HG03060 (cell line): ENCODE measurements around the gene APEH.

Experiments
- ATAC-seq: cut with Tn5 transposase; IDR thresholded peaks from one replicate; pipeline ENCODE4 v1.9.1; 2021; ENCODE audit warnings: low read depth, moderate number of reproducible peaks; ENCODE audit not compliant: unreplicated experiment

The APEH gene

DNA sequence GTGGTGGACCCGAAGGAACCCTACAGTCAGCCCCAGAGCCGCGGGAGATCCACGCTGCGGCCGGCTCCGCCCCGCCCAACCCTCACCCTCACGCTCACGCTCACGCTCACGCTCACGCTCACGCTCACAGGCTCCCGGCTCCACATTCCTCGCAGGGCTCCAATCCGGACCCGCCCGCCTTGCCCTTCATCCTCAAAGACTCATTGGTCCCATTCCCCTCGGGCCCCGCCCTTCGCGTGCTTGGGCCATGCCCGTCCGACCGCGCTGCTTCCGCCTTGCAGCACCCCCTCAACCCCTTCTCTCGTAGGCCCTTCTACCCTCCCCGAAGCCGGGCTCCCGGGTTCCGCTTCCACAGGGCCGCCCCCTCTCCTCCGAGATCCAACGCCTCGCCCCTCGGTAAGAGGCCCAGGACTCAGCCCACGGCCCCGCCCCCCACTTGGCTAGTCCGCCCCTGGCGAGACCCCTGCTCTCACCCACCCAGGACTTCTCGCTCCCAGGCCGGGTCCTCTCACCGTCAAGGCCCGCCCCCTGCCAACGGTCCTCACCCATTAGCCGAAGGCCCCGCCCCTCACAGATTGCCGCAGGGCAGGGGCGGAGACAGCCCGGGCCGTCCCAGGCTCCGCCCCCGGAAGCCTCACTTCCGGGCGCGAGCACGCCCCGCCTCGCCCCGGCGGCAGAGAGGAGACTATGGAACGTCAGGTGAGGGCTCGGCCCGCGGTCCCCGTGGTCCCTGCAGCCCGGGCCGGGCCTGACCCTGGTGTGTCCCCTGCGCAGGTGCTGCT is at the start of gene APEH:
Gene APEH, plus strand, starts transcription at position 637 of the 782 bp plus-strand sequence. Its CDS starts 51 bp downstream, at position 688.
- ATAC-seq, result peak; percentile 45

DNA sequence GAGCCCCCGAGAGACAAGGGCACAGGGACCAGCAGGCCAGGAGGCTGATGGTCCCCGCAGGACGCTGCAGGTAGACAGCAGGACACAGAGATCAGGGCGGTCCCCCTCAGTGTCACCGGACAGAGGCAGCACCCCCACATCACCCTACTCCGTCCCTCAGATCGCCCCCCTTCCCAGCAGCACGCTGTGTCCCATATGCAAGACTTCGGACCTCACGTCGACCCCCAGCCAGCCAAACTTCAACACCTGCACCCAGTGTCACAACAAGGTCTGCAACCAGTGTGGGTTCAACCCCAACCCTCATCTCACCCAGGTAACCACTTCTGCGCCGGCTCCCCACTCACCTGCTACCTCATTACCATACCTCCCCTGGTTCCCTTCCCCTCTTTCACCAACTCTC is 49.1 kb upstream of the APEH start:
- ATAC-seq, result no peak

DNA sequence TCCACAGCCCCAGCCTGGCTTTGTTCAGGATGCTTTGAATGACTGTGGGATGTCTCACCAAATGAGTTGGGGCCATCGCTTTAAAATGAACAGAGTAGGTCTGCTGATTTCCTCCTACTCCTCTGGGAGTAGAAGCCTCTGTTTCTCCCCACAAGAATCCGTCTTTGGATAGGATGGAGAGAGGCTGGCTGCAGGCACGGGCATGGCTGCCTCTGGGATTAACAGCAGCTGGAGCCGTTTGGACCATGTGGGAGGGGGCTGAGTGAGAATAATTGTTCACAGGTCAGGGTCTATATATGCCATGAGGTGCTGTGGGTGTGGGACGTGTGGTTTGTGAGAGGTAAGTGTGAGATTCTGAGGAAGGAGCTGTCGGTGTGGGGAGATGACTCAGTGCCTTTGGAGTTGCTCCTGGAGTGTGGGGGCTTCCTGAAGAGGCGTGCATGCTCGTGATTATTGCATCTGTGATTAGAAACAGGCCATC is 48.0 kb upstream of the APEH start:
- no peak for ATAC-seq

DNA sequence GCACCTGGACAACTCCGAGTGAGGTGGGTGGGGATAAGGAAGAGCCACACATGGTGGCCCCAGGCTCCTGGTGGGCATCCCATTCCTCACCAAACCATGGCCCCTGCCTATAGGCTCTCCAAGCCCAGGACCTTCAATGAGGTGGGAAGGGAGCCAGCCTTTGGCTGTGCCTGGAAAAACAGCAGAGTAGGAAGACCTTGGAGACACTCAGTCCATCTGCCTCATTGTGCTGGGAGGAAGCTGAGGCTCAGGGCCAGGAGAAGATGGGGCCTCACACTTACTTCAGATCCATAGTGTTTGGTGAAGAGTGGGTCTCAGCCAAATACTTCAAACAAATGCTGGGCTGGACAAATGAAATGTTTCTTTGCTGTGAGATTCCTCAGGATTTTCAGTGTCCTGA is 47.4 kb upstream of the APEH start:
- no peak for ATAC-seq

DNA sequence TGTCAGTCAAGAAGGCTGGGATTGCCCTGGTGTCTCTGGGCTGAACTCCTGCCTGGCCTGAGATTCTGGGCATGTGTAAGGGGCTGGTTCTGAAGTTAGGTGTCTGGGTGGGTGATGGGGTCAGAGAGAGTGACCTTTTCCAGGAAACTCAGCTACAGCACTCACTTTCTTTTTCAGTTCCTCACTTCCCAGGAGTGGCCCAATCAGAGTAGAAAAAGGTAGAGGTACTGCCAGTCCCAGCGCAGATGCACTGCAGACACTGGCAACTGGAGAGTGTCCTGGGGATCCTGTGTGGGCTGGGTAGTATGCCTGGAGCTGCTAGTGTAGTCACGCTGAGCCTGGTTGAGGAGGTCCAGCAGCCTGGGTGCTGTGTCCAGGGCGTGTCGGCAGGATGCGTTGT is 46.5 kb upstream of the APEH start:
- ATAC-seq, result no peak

DNA sequence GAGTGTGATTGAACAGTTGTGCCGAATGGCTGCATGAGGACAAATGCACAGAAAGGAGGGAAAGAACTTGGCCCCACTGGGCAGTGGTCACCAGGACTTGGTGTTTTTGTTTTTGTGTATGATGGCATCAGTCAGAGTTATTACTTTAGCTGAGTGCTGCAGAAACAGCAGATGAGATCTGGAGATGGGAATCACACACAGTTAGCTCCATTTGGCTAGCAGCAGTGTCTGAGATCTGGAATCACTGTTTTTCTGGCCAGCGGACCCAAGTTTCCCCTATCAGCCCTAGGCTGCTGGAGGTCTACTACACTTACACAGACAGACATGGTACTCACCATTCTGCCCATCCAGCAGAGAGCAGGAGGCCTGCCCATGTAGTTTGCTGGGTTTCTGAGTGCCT is 45.9 kb upstream of the APEH start:
- ATAC-seq, result no peak

DNA sequence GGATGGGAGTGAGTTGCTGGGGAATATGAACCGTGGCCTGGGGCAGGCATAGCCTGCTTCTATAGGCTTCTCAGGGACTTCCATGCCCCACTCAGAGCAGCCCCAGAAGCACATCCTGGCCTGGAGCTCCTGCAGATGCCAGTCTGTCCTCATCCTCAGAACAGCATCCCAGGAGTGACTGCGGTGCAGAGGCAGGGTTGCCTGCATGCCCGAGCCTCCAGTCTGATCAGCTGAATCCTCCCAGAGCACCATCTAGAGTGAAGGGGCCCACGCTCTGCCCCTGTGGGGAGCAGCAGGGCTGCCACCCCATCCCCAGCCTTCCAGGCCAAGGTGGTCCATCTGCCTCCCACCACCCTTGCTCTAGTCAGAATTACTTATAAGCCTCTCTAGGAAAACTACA is 44.7 kb upstream of the APEH start:
- ATAC-seq, result no peak

DNA sequence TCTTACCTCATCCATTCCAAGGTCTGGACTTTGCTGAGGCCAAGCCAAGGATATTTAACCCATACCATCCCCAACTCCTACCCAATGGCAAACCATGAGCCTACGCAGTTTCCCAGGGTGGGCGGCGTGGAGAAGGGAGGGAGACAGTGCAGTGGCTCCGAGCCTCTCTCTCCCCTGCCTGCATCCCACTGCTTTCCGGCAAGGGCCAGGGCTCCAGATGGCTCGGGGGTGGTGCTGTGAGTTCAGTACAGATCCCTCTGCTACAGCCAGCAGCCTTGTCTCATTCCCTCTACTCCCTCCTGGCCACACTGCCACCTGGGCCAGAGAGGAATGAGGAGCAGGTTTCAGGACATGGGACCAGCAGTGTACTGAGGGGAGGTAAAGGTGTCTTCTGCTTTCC is 44.3 kb upstream of the APEH start:
- ATAC-seq, result no peak

DNA sequence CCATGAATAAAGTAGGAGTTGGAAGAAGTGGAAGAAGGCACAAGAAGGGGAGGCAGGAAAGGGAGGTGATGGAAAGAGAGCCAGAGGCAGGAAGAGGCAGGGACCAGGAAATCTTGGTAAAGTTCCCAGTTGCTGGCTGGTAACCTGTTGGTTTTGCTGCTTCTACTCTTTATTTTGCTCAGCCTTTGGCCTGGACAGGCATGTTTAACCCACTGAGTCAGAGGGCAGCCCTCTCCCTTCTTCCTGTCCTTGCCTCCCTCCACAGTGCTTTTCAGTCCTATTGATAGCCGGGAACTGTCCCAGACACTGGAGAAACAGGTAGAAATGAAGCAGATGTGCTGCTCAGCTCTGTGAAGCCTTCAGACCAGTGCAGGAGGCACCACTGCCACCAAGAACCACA is 43.4 kb upstream of the APEH start:
- ATAC-seq, result no peak

DNA sequence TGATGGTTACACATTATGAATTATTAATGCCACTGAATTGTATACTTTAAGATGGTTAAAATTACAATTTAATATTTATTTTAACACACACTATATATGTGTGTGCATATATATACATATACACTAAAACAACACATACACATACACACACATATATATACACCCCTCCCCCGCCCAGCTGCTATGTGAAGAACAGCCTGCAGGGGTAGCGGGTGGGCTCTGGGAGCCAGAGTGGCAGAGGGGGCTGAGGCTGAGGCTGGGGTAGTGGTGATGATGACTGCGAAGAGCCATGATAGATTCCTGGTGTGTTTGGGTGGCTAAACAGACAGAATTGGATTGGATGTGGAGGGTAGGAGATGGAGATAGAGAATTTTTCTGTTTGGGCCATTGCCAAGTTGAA is 39.4 kb upstream of the APEH start:
- no peak for ATAC-seq

DNA sequence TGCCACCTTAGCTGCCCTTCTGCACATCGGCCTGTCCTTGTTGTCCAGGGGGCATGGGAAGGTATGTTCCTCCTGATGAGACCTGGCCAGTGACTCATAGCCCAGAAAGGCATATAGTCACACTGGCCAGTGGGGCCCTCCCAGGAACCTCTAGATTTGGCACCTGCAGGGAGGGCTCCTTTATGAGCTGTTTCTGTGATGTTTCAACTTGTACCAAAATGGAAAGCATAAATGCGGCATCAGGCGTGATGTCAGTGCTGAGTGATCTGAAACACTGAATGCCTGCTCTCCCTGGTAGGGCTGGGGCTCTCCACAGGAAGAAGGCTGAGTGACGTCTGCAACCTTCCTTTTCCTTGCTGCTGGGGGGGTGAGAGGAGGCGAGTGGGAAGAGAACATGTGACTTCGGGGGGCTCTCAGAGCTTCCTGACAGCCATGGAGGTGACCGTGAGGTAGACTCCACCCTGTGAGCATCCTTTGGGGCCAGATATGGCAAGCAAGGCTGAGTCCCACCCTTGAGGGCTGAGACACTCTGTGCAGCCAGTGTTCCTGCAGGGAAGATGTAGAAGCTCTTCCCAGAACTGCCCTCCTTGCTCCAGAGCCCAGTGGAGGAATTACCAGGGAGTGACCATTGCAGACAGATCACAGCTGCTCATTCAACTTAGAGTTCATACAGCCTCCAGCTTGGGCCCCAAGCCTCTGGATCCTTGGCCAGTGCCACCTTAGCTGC is 37.1 kb upstream of the APEH start:
- ATAC-seq, result no peak

DNA sequence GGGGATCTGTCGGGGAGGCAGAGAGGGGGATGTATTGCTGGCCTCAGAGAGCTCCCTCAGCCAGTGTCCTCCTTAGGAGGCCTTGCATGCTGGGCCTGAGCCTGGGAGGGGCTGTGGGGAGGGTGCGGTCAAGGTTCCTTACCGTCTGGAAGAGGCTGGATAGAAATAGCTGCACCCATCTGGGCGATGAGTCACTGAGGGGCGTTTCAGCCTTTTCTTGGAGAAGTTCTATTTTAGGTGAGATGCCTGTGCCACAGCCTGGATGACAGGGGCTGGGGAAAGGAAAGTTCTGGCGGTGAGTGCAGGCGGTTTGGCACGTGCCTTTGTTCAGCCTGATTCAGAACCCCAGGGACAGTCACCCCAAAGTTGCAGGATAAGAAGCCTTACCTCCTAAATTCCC is 35.7 kb upstream of the APEH start:
- no peak for ATAC-seq

DNA sequence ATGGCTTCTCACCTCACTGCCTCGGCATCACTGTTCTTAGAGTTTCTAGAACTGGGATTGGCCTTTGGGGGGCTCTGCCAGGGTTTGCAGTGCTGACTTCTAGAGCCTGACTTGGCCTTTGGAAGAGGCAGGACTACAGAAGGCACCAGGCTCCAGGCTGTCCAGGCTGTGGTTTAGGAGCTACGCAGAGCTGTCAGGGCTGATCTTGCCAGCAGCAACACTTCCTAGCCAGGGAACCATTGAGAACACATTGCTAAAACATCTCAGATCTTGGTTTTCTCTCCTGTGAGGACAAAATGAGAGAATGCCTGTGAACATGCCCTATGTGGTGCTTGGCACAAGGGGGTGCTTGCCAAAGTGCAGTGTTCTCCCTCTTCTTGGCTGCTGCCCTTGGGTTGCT is 34.6 kb upstream of the APEH start:
- ATAC-seq, result no peak

DNA sequence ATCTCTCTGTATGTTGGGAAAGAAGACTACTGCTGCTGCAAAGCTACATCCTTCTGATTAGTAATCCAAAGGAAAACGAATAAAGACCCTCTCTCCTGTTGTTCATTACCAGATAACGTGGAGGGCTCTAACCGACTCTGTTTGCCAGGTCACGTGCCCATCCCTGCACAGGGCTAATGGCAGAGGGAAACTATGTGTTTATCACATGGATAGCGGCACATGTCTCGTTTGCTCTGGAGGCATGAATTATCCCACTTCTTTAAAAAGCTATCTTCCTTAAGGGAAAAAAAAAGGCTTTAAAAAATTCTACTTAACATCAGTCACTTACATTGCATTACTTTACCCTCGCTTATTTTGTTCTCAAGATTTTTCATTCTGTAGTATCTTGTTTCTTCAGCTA is 32.9 kb upstream of the APEH start:
- ATAC-seq, result no peak

DNA sequence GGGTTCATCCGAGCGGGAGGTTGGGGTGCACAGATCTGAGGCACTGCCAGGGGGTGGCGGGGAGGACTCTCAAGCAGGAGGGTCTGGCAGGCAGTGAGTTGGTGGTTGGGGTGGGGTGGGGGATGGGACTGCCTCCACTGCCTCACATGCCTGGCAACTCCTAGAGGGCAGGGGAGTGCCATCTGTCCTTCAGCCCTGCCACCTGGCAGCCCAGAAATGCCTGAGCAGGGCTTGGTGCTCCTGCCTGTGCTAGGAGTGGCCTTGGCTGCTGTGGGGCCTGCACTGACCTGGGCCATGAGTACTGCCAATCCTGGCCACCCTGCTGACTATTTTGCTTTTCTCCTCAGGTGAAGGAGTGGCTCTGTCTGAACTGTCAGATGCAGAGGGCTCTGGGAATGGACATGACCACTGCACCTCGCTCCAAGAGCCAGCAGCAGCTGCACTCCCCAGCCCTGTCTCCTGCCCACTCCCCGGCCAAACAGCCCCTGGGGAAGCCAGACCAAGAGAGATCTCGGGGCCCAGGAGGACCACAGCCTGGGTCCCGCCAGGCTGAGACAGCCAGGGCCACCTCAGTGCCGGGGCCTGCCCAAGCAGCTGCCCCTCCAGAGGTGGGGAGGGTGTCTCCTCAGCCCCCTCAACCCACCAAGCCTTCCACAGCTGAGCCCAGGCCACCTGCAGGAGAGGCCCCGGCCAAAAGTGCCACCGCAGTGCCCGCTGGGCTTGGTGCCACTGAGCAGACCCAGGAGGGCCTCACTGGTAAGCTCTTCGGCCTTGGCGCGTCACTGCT is 32.0 kb upstream of the APEH start:
- no peak for ATAC-seq

DNA sequence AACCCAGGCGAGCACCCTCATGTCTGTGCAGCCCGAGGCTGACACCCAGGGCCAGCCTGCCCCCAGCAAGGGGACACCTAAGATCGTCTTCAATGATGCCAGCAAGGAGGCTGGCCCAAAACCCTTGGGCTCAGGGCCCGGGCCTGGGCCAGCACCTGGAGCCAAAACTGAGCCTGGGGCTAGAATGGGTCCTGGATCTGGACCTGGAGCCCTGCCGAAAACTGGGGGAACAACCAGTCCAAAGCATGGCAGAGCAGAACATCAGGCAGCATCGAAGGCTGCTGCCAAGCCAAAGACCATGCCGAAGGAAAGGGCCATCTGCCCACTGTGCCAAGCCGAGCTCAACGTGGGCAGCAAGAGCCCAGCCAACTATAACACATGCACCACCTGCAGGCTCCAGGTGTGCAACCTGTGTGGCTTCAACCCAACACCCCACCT is 31.4 kb upstream of the APEH start:
- ATAC-seq, result no peak

DNA sequence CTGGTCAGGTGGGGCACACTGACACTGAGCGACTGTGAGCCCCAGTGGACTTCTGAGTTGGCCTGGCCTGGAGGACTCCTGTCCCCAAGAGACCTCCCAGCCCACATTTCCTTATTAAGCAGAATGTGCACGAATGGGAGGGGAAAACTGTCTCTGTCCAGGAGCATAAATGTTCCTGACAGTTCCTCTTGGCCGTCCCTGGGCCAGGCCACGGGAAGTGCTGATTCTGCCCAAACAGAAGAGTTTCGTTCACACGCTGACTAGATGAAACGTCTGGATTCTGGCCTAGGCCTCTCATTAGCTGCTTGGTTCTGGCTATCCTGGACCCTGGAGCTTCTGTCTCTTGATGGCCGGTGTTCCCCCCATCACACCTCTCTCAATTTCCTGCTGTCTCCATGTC is 29.5 kb upstream of the APEH start:
- ATAC-seq, result no peak

DNA sequence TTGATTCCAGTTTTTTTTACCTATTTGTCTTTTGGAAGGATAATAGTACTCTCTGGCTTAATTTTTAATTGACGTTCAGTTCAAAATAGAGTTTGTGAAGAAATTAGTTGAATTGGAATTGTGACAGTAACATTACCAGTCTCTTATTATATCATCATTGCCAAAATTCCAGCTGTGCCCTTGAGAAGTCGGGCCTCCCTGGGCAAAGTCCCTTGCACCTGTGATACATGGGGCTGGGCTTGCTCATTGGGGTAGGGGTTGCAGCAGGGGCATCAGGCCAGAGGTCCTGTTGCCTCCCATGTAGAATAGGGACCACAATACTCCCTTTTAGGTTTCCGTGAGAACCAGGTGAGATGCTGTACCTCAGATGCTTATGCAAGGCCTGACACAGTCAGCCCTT is 27.9 kb upstream of the APEH start:
- ATAC-seq, result no peak

DNA sequence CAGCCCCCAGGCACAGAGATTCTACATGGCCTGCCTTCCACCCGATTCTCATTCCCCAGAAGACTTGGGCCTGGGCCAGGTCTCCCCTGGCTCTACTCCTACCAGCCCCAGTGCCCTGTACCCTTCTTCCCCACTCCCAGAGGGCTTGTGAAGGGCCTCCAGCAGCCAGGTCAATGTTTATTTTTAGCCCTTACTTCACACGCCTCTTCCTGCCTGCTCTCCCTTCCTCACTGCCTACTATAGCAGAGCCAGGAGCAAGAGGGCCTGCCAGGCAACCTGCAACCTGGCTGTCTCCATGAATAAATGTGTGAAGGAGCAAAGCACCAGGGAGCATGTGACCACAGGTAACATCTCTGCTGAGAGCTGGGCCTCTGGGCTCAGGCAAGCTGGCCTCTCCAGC is 26.4 kb upstream of the APEH start:
- no peak for ATAC-seq

DNA sequence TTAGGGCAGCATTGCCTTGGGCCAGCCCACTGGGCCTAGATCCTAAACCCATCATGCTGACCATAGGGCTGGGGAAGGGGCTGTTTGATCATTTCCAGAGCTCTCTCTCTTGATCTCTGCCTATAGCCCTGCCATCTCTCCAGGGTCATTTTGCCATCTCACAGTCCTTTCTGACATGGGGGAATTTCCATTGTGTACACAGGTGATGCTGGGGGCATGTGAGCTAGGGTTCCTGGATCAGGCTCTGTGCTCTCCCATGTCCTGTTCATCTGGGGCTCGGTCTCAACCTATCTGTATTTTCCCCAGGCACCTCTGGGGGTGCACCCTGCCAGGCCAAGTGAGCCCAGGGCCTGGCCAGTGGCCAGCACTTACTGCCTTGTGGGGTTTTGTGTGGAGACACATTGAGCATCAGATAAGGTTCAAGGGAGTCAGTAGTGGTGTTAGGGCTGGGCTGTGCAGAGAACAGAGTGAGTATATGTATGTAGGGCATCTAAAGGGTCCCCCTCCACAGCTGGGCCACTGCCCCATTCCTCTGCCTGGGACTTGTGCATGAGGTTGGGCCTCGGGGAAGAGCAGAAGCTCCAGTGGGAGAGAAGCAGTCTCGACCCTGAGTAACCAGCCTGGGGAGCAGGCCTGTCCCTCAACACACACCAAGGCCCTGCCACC is 25.7 kb upstream of the APEH start:
- no peak for ATAC-seq

DNA sequence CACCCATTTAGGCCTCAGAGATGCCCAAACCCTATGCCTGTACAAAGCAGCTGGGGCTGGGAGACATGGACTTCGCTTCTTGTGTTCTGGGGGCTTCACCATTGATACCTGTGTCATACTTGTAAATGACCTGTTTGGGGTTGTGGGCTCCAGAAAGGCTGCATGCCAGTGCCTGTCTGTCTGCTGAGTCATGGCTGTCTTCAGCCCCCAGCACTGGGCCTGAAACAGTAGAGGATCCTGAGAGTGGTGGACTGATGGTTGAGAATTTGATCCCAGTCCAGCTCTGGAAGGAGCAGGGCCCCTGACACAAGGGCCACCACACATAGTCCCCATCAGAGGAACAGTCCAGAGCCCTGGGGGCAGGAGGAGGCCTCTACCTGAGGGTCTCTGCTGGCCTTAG is 24.6 kb upstream of the APEH start:
- ATAC-seq, result no peak
